Measurements from ENCODE around the gene CROCC2.

GRCh38 chr2:240925568-240926515, 19.7 kb downstream of the CROCC2 start:
- TF ChIP-seq CTCF (IDR thresholded peaks at IDR 0.05) (no peak), POLR2A (IDR thresholded peaks at IDR 0.05) (no peak)
